HepG2 (cell line): ENCODE results near the gene SYNM. TPM values are rescaled to one million over a fixed set of nuclear protein-coding genes. Genes with fewer than 3 reads are reported as not detected.

Source experiments
- ATAC-seq: fragments of 200-7000 bp; cut with Tn5 transposase; 3 replicates; pipeline ENCODE4 v1.9.1; 2020; ENCODE audit warnings: mild to moderate bottlenecking, moderate library complexity
- BruUV-seq: library from RNA; stranded (reverse); fragments of 400-500 nt; replicated peaks from 2 replicates; lab custom pipeline; 2021; lab: Mats Ljungman, UMichigan
- CTCF ChIA-PET: fragments of 300-600 bp; formaldehyde crosslinking; extraction: SDS; loops from one replicate; lab custom pipeline; 2021; ENCODE audit warnings: low total read pairs, inconsistent platforms, low intra/inter-chr PET ratio; lab: Yijun Ruan, JAX
- POLR2A ChIA-PET: fragments of 350-600 bp; sonication (Branson Sonifier 250); formaldehyde crosslinking; loops from one replicate; lab custom pipeline; 2020; ENCODE audit warnings: antibody characterized with exemption, inconsistent platforms; lab: Yijun Ruan, JAX
- DNase-seq: peaks from one replicate; pipeline ENCODE4 v3.0.0-alpha.2; 2015; ENCODE audit warnings: low spot score
- FAIRE-seq: peaks from 3 replicates; lab custom pipeline; 2011; peaks lifted over from hg19 to GRCh38; lab: Jason Lieb, UNC
- H2AFZ ChIP-seq: one replicate; pipeline ENCODE4 v1.6.1; 2011; ENCODE audit warnings: low read length, inconsistent platforms
- H3K27ac ChIP-seq: fragments of 300-600 bp; 3 replicates; pipeline ENCODE4 v1.8.0; 2011; ENCODE audit warnings: mixed run types, mild to moderate bottlenecking, mixed read lengths, low read length, inconsistent platforms; ENCODE audit not compliant: insufficient read depth; ENCODE audit errors: extremely low read length
- H3K27me3 ChIP-seq, 2 experiments: fragments of 200-600 bp in 1 of 2; 2 replicates in 1 of 2; 3 replicates in 1 of 2; pipeline versions ENCODE4 v1.6.0 to v1.8.0; 2011; ENCODE audit warnings: low read length in 2 of 2, mild to moderate bottlenecking in 2 of 2, moderate library complexity in 2 of 2, inconsistent platforms in 1 of 2; ENCODE audit not compliant: insufficient read depth in 2 of 2, control insufficient read depth in 1 of 2
- H3K36me3 ChIP-seq, 2 experiments: fragments of 200-600 bp in 1 of 2; replicated peaks in 1 of 2; 2 replicates in 1 of 2; 3 replicates in 1 of 2; pipeline versions ENCODE4 v1.5.1 to v1.8.0; 2011; ENCODE audit warnings: low read length in 2 of 2, inconsistent platforms in 1 of 2; ENCODE audit not compliant: insufficient read depth in 2 of 2, control insufficient read depth in 1 of 2
- H3K4me1 ChIP-seq: 2 replicates; pipeline ENCODE4 v1.5.1; 2012; ENCODE audit warnings: low read length, inconsistent platforms; ENCODE audit not compliant: insufficient read depth
- H3K4me2 ChIP-seq: 2 replicates; pipeline ENCODE4 v1.6.0; 2011; ENCODE audit warnings: low read depth, low read length, inconsistent platforms
- H3K4me3 ChIP-seq, 3 experiments: fragments of 200-600 bp in 1 of 3; sonication (generic), shearing (Covaris generic) in 1 of 3; replicated peaks in 1 of 3; 2 replicates each; pipeline ENCODE4 v1.5.1; 2011 to 2016; ENCODE audit warnings: low read length in 3 of 3, inconsistent platforms in 2 of 3, low read depth in 2 of 3, mild to moderate bottlenecking in 2 of 3, control low read depth in 1 of 3, mixed read lengths in 1 of 3; ENCODE audit not compliant: insufficient read depth in 1 of 3
- H3K79me2 ChIP-seq: one replicate; pipeline ENCODE4 v1.6.1; 2011; ENCODE audit warnings: low read length, inconsistent platforms; ENCODE audit not compliant: insufficient read depth
- H3K9ac ChIP-seq: 2 replicates; pipeline ENCODE4 v1.6.0; 2011; ENCODE audit warnings: mild to moderate bottlenecking, low read depth, low read length, inconsistent platforms; ENCODE audit not compliant: insufficient read depth
- H3K9me3 ChIP-seq: 2 replicates; pipeline ENCODE4 v1.5.1; 2012; ENCODE audit warnings: mild to moderate bottlenecking, low read length
- H4K20me1 ChIP-seq: 2 replicates; pipeline ENCODE4 v1.6.0; 2011; ENCODE audit warnings: inconsistent platforms, mild to moderate bottlenecking, low read length, moderate library complexity; ENCODE audit not compliant: insufficient read depth
- PBX2 ChIP-seq: IDR thresholded peaks from 2 replicates; pipeline ENCODE4 v1.6.1; 2016; ENCODE audit warnings: control low read depth
- SP1 ChIP-seq, 2 experiments: fragments of 450-650 bp in 1 of 2; sonication (generic) in 1 of 2; formaldehyde crosslinking in 1 of 2; IDR thresholded peaks; 2 replicates each; pipeline versions ENCODE4 v1.4.0 to v1.6.1; 2016 to 2020; ENCODE audit warnings: missing genetic modification reagents in 1 of 2
- TRIM22 ChIP-seq: fragments of 450-650 bp; IDR thresholded peaks from 2 replicates; pipeline ENCODE4 v1.6.1; 2017
- ZKSCAN8 ChIP-seq: IDR thresholded peaks from 2 replicates; pipeline ENCODE4 v1.6.1; 2016; ENCODE audit warnings: borderline replicate concordance, missing genetic modification reagents, missing compliant biosample characterization
- ZNF501 ChIP-seq: sonication (generic); formaldehyde crosslinking; IDR thresholded peaks from 2 replicates; pipeline ENCODE4 v1.5.1; 2020; ENCODE audit warnings: mild to moderate bottlenecking, moderate library complexity, missing genetic modification reagents
- WGBS: methylation state at CpG from one replicate; pipeline ENCODE4 v1.1.6; 2017; ENCODE audit warnings: low lambda C conversion rate; 5-methylcytosine and 5-hydroxymethylcytosine counted together
- in situ Hi-C: cut with HindIII; loops from 2 replicates; pipeline ENCODE4 v1.10.0; 2017; ENCODE audit warnings: low pct_unique_long_range_greater_than_20kb; ENCODE audit not compliant: extremely low pct_ligation_motif_present
- intact Hi-C: fragments of 100-400 bp; cut with micrococcal nuclease; formaldehyde crosslinking; loops from one replicate; pipeline ENCODE4 v1.10.0; 2022; ENCODE audit not compliant: unreplicated experiment
- polyA plus RNA-seq, 8 experiments: library from polyadenylated mRNA; depleted of rRNA in 3 of 8; stranded (reverse) in 7 of 8; unstranded in 1 of 8; fragments of >200 nt; fragmentation: Illumina TruSeq in 4 of 8; extraction: Trizol in 4 of 8; gene quantifications; 2 replicates each; pipeline versions ENCODE4 v1.2.1 to v1.2.3, GENCODE V29; 2011 to 2016; ENCODE audit warnings: low read depth in 4 of 8, missing spikeins in 1 of 8, mixed read lengths in 1 of 8; ENCODE audit not compliant: insufficient read depth in 1 of 8
- total RNA-seq, 5 experiments: library from RNA; depleted of rRNA; stranded (reverse); fragments of >200 nt; fragmentation: Illumina TruSeq; extraction: Trizol; gene quantifications; 2 replicates each; pipeline ENCODE4 v1.2.3, GENCODE V29; 2016; ENCODE audit warnings: low read depth in 1 of 5

SYNM gene
- total and polyA plus RNA-seq, 2 of the 13 experiments (the other 11 are each of a cell fraction or from before 2014, with no cell fraction given) = 1.1 to 3.7 TPM

GRCh38 chr15:99148851-99149276, 44.0 kb downstream of the SYNM start (continued):
- no peak for TF ChIP-seq ZKSCAN8 (CRISPR knock-in tag)
- TF ChIP-seq ZNF501 (CRISPR knock-in tag) = no peak
- no peak for TF ChIP-seq PBX2 (CRISPR knock-in tag)
- TF ChIP-seq, all 625 proteins: peak for 0

- BruUV-seq = no TSS peak
- in situ Hi-C loops (no loop called here), intact Hi-C loops (no loop called here)
- Histone ChIP-seq H4K20me1 (no peaks in the 10 kb centered on the region), H3K27ac (no peak overlapping the region), H3K9me3 (no peaks in the 10 kb centered on the region), H3K27me3 (no peaks in the 10 kb centered on the region), H3K36me3 (peaks cover 3% of the 10 kb centered on the region in 2 experiments; a peak in 3 of 5 replicates), H3K9ac (no peak overlapping the region), H3K4me3 (no peak overlapping the region)
- POLR2A ChIA-PET = no interaction called here
- FAIRE-seq (no peak), ATAC-seq (no peak), DNase-seq (no peak)
- TF ChIP-seq SP1 (IDR thresholded peaks at IDR 0.05) = no peak
- TF ChIP-seq SP1 (CRISPR knock-in tag; IDR thresholded peaks at IDR 0.05) = no peak
- TF ChIP-seq TRIM22 = no peak
- TF ChIP-seq, all 625 proteins: peak for 0
- no peak overlapping the region for H3K4me2 ChIP-seq
- 100% methylated on average over 1 of the region's 4 CpGs for WGBS
- no peaks in the 10 kb centered on the region for H3K4me1 ChIP-seq
- H3K79me2 ChIP-seq = no peaks in the 10 kb centered on the region
- H2AFZ ChIP-seq = no peak overlapping the region
- CTCF ChIA-PET = no interaction called here
These were observed 44.5 kb downstream of the SYNM start for GRCh38 chr15:99149366-99149765.
